ENCODE results near the gene FLT3LG.

GRCh38 chr19:49450405-49450804 lies 23.6 kb upstream of the FLT3LG start:
- no peak for TF ChIP-seq POLR2A (IDR thresholded peaks at IDR 0.05; ENCODE audit: extremely low read depth, insufficient read length)
- TF ChIP-seq, protein P1, sequence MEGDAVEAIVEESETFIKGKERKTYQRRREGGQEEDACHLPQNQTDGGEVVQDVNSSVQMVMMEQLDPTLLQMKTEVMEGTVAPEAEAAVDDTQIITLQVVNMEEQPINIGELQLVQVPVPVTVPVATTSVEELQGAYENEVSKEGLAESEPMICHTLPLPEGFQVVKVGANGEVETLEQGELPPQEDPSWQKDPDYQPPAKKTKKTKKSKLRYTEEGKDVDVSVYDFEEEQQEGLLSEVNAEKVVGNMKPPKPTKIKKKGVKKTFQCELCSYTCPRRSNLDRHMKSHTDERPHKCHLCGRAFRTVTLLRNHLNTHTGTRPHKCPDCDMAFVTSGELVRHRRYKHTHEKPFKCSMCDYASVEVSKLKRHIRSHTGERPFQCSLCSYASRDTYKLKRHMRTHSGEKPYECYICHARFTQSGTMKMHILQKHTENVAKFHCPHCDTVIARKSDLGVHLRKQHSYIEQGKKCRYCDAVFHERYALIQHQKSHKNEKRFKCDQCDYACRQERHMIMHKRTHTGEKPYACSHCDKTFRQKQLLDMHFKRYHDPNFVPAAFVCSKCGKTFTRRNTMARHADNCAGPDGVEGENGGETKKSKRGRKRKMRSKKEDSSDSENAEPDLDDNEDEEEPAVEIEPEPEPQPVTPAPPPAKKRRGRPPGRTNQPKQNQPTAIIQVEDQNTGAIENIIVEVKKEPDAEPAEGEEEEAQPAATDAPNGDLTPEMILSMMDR (IDR thresholded peaks at IDR 0.05; ENCODE audit: low read depth, low read length) = no peak

Measured in NB4 (cell line).